GM18502 (cell line): Measurements from ENCODE around the gene PLA2G4E.

Experiments used
- ATAC-seq: cut with Tn5 transposase; IDR thresholded peaks from one replicate; pipeline ENCODE4 v1.9.1; 2021; ENCODE audit warnings: mild to moderate bottlenecking; ENCODE audit not compliant: unreplicated experiment, poor library complexity

PLA2G4E gene

GRCh38 chr15:42020713-42021273 lies at the start of gene PLA2G4E:
TSS of gene PLA2G4E (minus strand) at chr15:42021042. CDS start at chr15:42021030, 12 bp downstream.
- no peak for ATAC-seq

GRCh38 chr15:42070279-42070975 lies 49.6 kb upstream of the PLA2G4E start:
- ATAC-seq = no peak

- ATAC-seq = no peak
Observed at GRCh38 chr15:42069496-42070278, 48.8 kb upstream of the PLA2G4E start.

- no peak for ATAC-seq
Observed at GRCh38 chr15:42069025-42069424, 48.2 kb upstream of the PLA2G4E start.

- no peak for ATAC-seq
Observed at GRCh38 chr15:42068601-42069000, 47.8 kb upstream of the PLA2G4E start.

- no peak for ATAC-seq
Observed at GRCh38 chr15:42066764-42067415, 46.0 kb upstream of the PLA2G4E start.

- ATAC-seq = no peak
Observed at GRCh38 chr15:42065468-42065867, 44.6 kb upstream of the PLA2G4E start.

GRCh38 chr15:42065033-42065432 lies 44.2 kb upstream of the PLA2G4E start:
- ATAC-seq = no peak

GRCh38 chr15:42064271-42064670 lies 43.4 kb upstream of the PLA2G4E start:
- ATAC-seq = no peak

- ATAC-seq = no peak
Observed at GRCh38 chr15:42063122-42063848, 42.4 kb upstream of the PLA2G4E start.

GRCh38 chr15:42062284-42062806 lies 41.5 kb upstream of the PLA2G4E start:
- no peak for ATAC-seq

GRCh38 chr15:42060797-42061196 lies 40.0 kb upstream of the PLA2G4E start:
- no peak for ATAC-seq

GRCh38 chr15:42060477-42060763 lies 39.6 kb upstream of the PLA2G4E start:
- ATAC-seq = no peak

GRCh38 chr15:42059661-42060476 lies 39.0 kb upstream of the PLA2G4E start:
- no peak for ATAC-seq

- no peak for ATAC-seq
Observed at GRCh38 chr15:42058791-42059190, 37.9 kb upstream of the PLA2G4E start.

GRCh38 chr15:42057799-42058646 lies 37.2 kb upstream of the PLA2G4E start:
- no peak for ATAC-seq

- no peak for ATAC-seq
Observed at GRCh38 chr15:42056934-42057798, 36.3 kb upstream of the PLA2G4E start.

- ATAC-seq = no peak
Observed at GRCh38 chr15:42053914-42054313, 33.1 kb upstream of the PLA2G4E start.
